Muscle layer of duodenum (tissue), 2 donors: Measurements from ENCODE around the gene S1PR3.

Experiments used
- H3K27ac ChIP-seq: one replicate; pipeline ENCODE4 v1.7.0; 2013; ENCODE audit warnings: mild to moderate bottlenecking, low read length
- H3K27me3 ChIP-seq: one replicate; pipeline ENCODE4 v1.7.0; 2013; ENCODE audit warnings: low read depth, mild to moderate bottlenecking, control low read depth, low read length
- H3K36me3 ChIP-seq, 2 donors: one replicate each; pipeline ENCODE4 v1.7.0; 2013; ENCODE audit warnings: low read length in 2 of 2, control low read depth in 1 of 2, mild to moderate bottlenecking in 1 of 2; ENCODE audit not compliant: insufficient read depth in 2 of 2, control insufficient read depth in 1 of 2
- H3K4me1 ChIP-seq, 2 donors: one replicate each; pipeline ENCODE4 v1.7.0; 2013; ENCODE audit warnings: low read length in 2 of 2, mild to moderate bottlenecking in 2 of 2, control low read depth in 1 of 2, moderate library complexity in 1 of 2; ENCODE audit not compliant: insufficient read depth in 2 of 2, control insufficient read depth in 1 of 2
- H3K4me3 ChIP-seq, 2 donors: one replicate each; pipeline ENCODE4 v1.7.0; 2013; ENCODE audit warnings: low read length in 2 of 2, low read depth in 1 of 2, mild to moderate bottlenecking in 1 of 2
- H3K9me3 ChIP-seq, 2 donors: one replicate each; pipeline ENCODE4 v1.7.0; 2013; ENCODE audit warnings: low read length in 2 of 2, control low read depth in 1 of 2, mild to moderate bottlenecking in 1 of 2; ENCODE audit not compliant: control insufficient read depth in 1 of 2
- donor health status: healthy.

S1PR3 gene

GRCh38 chr9:88952976-88953375 lies 38.3 kb upstream of the S1PR3 start:
- Histone ChIP-seq H3K27ac (peak overlapping the region; percentile 21), H3K4me1 (peaks cover 18 to 36% of the 10 kb centered on the region in 2 donors)

GRCh38 chr9:88953381-88954029 lies 37.8 kb upstream of the S1PR3 start:
- H3K9me3 ChIP-seq, result no peaks in the 10 kb centered on the region
- peaks cover 18 to 30% of the 10 kb centered on the region in 2 donors for H3K4me1 ChIP-seq
- H3K27me3 ChIP-seq, result no peaks in the 10 kb centered on the region
- no peak overlapping the region for H3K4me3 ChIP-seq
- H3K27ac ChIP-seq, result peak overlapping the region; percentile 21
- H3K36me3 ChIP-seq, result no peaks in the 10 kb centered on the region

More at GRCh38 chr9:88952976-88953375, 38.3 kb upstream of the S1PR3 start:
- no peaks in the 10 kb centered on the region for H3K36me3 ChIP-seq
- no peak overlapping the region for H3K4me3 ChIP-seq
- no peaks in the 10 kb centered on the region for H3K9me3 ChIP-seq
- no peaks in the 10 kb centered on the region for H3K27me3 ChIP-seq

GRCh38 chr9:88954066-88954465 lies 37.2 kb upstream of the S1PR3 start:
- no peak overlapping the region for H3K4me3 ChIP-seq
- no peaks in the 10 kb centered on the region for H3K9me3 ChIP-seq
- peaks cover 18 to 25% of the 10 kb centered on the region in 2 donors for H3K4me1 ChIP-seq

GRCh38 chr9:88957526-88957925 lies 33.7 kb upstream of the S1PR3 start:
- no peaks in the 10 kb centered on the region for H3K27me3 ChIP-seq
- no peak overlapping the region for H3K4me3 ChIP-seq
- no peaks in the 10 kb centered on the region for H3K9me3 ChIP-seq
- H3K36me3 ChIP-seq, result no peaks in the 10 kb centered on the region
- H3K27ac ChIP-seq, result no peak overlapping the region
- peaks cover 4 to 5% of the 10 kb centered on the region in 2 donors for H3K4me1 ChIP-seq

More at GRCh38 chr9:88954066-88954465, 37.2 kb upstream of the S1PR3 start:
- Histone ChIP-seq H3K27me3 (no peaks in the 10 kb centered on the region), H3K36me3 (no peaks in the 10 kb centered on the region), H3K27ac (no peak overlapping the region)

GRCh38 chr9:88959727-88960469 lies 31.4 kb upstream of the S1PR3 start:
- Histone ChIP-seq H3K27ac (no peak overlapping the region), H3K4me1 (no peaks in the 10 kb centered on the region), H3K4me3 (no peak overlapping the region), H3K9me3 (no peaks in the 10 kb centered on the region), H3K27me3 (no peaks in the 10 kb centered on the region), H3K36me3 (no peaks in the 10 kb centered on the region)

- Histone ChIP-seq H3K4me1 (no peaks in the 10 kb centered on the region), H3K27ac (no peak overlapping the region), H3K36me3 (no peaks in the 10 kb centered on the region), H3K9me3 (no peaks in the 10 kb centered on the region), H3K4me3 (no peak overlapping the region), H3K27me3 (no peaks in the 10 kb centered on the region)
These were observed 30.6 kb upstream of the S1PR3 start for GRCh38 chr9:88960632-88961031.

GRCh38 chr9:88965473-88965872 lies 25.8 kb upstream of the S1PR3 start:
- no peaks in the 10 kb centered on the region for H3K9me3 ChIP-seq
- no peak overlapping the region for H3K27ac ChIP-seq
- no peaks in the 10 kb centered on the region for H3K27me3 ChIP-seq
- no peaks in the 10 kb centered on the region for H3K36me3 ChIP-seq
- H3K4me3 ChIP-seq, result no peak overlapping the region
- no peaks in the 10 kb centered on the region for H3K4me1 ChIP-seq

- H3K27ac ChIP-seq, result no peak overlapping the region
- no peaks in the 10 kb centered on the region for H3K36me3 ChIP-seq
- no peaks in the 10 kb centered on the region for H3K4me1 ChIP-seq
- H3K27me3 ChIP-seq, result no peaks in the 10 kb centered on the region
- H3K9me3 ChIP-seq, result no peaks in the 10 kb centered on the region
- H3K4me3 ChIP-seq, result no peak overlapping the region
These were observed 24.2 kb upstream of the S1PR3 start for GRCh38 chr9:88966894-88967676.

- Histone ChIP-seq H3K4me3 (no peak overlapping the region), H3K9me3 (peaks cover 0 to 4% of the 10 kb centered on the region in 2 donors), H3K4me1 (no peaks in the 10 kb centered on the region), H3K27ac (no peak overlapping the region), H3K36me3 (no peaks in the 10 kb centered on the region), H3K27me3 (no peaks in the 10 kb centered on the region)
These were observed 22.5 kb upstream of the S1PR3 start for GRCh38 chr9:88968799-88969198.

- H3K27ac ChIP-seq, result no peak overlapping the region
These were observed 21.5 kb upstream of the S1PR3 start for GRCh38 chr9:88969646-88970373.

More at GRCh38 chr9:88969646-88970373, 21.5 kb upstream of the S1PR3 start:
- no peaks in the 10 kb centered on the region for H3K27me3 ChIP-seq
- H3K4me1 ChIP-seq, result no peaks in the 10 kb centered on the region
- no peak overlapping the region for H3K4me3 ChIP-seq
- H3K9me3 ChIP-seq, result peaks cover 0 to 4% of the 10 kb centered on the region in 2 donors
- H3K36me3 ChIP-seq, result no peaks in the 10 kb centered on the region
